Measurements from ENCODE around the gene ADSL.

DNA sequence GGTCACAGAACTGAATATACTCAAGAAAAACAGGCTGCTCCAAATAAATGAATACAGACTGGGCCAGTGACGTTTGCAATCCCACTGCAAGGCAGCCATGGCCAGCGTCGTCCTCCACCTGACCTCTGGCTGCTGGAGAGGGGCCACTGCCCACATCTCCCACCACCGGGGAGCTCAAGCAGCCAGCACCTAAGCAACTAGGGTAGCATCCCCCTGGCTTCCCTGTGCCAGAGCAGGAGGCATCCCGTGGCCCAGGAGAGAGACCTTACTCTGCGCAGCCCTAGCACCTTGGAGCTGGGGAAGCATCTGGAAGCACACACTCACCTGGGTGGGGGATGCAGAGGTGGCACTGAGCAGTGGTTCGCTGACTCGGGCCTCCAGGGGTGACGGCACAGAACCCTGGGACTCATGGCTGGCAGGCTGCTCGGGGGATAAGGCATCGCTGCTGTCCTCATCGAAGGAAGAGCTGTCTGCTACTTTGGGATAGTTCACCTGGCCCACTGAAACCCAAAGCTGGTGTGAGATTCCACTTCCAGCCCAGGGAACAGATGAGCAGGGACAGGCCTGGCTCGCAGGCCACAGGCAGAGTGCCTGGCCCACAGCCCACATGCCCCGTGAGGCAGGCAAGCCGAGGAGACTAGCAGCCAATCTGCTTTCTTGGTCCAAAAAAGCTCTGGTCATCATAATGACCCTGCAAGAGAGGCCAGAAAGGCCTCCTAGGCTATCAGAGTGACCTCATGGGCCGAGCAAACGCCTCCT, 77.8 kb downstream of the ADSL start:
- TF ChIP-seq, protein P1, sequence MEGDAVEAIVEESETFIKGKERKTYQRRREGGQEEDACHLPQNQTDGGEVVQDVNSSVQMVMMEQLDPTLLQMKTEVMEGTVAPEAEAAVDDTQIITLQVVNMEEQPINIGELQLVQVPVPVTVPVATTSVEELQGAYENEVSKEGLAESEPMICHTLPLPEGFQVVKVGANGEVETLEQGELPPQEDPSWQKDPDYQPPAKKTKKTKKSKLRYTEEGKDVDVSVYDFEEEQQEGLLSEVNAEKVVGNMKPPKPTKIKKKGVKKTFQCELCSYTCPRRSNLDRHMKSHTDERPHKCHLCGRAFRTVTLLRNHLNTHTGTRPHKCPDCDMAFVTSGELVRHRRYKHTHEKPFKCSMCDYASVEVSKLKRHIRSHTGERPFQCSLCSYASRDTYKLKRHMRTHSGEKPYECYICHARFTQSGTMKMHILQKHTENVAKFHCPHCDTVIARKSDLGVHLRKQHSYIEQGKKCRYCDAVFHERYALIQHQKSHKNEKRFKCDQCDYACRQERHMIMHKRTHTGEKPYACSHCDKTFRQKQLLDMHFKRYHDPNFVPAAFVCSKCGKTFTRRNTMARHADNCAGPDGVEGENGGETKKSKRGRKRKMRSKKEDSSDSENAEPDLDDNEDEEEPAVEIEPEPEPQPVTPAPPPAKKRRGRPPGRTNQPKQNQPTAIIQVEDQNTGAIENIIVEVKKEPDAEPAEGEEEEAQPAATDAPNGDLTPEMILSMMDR (conservative IDR thresholded peaks at IDR 0.05 in 1 of 2, IDR thresholded peaks at IDR 0.05 in 1 of 2; ENCODE audit: low read depth in 1 of 2, low read length in 2 of 2): no peak
- TF ChIP-seq EZH2 (IDR thresholded peaks at IDR 0.05; ENCODE audit: low read length, missing control alignments): no peak

Data from fibroblast of lung (primary cell).